Measurements from ENCODE around the gene INPP4B. TPM values are rescaled to one million over a fixed set of nuclear protein-coding genes. Genes with fewer than 3 reads are reported as not detected.

Gene INPP4B
- total RNA-seq, 1 donor from 2014 or later: 10.9 TPM

DNA sequence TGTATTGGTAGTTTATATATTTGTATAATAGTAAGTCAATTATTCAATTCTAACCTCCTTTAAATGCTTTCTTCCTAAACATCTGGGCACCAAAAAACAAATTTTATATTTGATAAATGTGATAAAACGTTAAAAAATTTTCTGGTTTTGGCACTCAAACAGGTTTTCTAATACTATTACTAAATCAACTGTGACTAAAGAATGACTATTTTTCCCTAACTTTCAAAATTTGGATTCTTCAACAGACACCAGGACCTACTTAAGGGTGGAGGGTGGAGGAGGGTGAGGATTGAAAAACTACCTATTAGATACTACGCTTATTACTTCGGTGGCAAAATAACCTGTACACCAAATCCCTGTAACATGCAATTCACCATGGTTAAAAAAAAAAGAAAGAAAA is 654.2 kb downstream of the INPP4B start:
- Histone ChIP-seq H3K4me3 (ENCODE audit: low read depth, low read length) (no peak overlapping the region), H3K27me3 (ENCODE audit: control insufficient read depth, insufficient read depth, low read length) (no peaks in the 10 kb centered on the region), H3K36me3 (ENCODE audit: control insufficient read depth, insufficient read depth, low read length) (no peaks in the 10 kb centered on the region)
- no peak for DNase-seq (ENCODE audit: low read depth)
- no peak for TF ChIP-seq CTCF (IDR thresholded peaks at IDR 0.05; ENCODE audit: insufficient read depth, low read length, poor library complexity, severe bottlenecking)

- Histone ChIP-seq H3K4me3 (ENCODE audit: low read depth, low read length) (no peak overlapping the region), H3K27me3 (ENCODE audit: control insufficient read depth, insufficient read depth, low read length) (no peaks in the 10 kb centered on the region), H3K36me3 (ENCODE audit: control insufficient read depth, insufficient read depth, low read length) (no peaks in the 10 kb centered on the region)
- no peak for DNase-seq (ENCODE audit: low read depth)
- no peak for TF ChIP-seq CTCF (IDR thresholded peaks at IDR 0.05; ENCODE audit: insufficient read depth, low read length, poor library complexity, severe bottlenecking)
Observed at GRCh38 chr4:142181021-142181420, 665.1 kb downstream of the INPP4B start.

- TF ChIP-seq CTCF (IDR thresholded peaks at IDR 0.05; ENCODE audit: insufficient read depth, low read length, poor library complexity, severe bottlenecking): no peak
Observed at GRCh38 chr4:142169216-142169615, 676.9 kb downstream of the INPP4B start.

GRCh38 chr4:142168181-142168580 is 677.9 kb downstream of the INPP4B start:
- no peak for TF ChIP-seq CTCF (IDR thresholded peaks at IDR 0.05; ENCODE audit: insufficient read depth, low read length, poor library complexity, severe bottlenecking)
- no peak overlapping the region for H3K4me3 ChIP-seq (ENCODE audit: low read depth, low read length)
- no peaks in the 10 kb centered on the region for H3K36me3 ChIP-seq (ENCODE audit: control insufficient read depth, insufficient read depth, low read length)
- no peaks in the 10 kb centered on the region for H3K27me3 ChIP-seq (ENCODE audit: control insufficient read depth, insufficient read depth, low read length)
- no peak for DNase-seq (ENCODE audit: low read depth)

More at GRCh38 chr4:142169216-142169615, 676.9 kb downstream of the INPP4B start:
- no peak for DNase-seq (ENCODE audit: low read depth)
- no peak overlapping the region for H3K4me3 ChIP-seq (ENCODE audit: low read depth, low read length)
- H3K27me3 ChIP-seq (ENCODE audit: control insufficient read depth, insufficient read depth, low read length): no peaks in the 10 kb centered on the region
- no peaks in the 10 kb centered on the region for H3K36me3 ChIP-seq (ENCODE audit: control insufficient read depth, insufficient read depth, low read length)

GRCh38 chr4:142164767-142165500 is 681.2 kb downstream of the INPP4B start:
- Histone ChIP-seq H3K27me3 (ENCODE audit: control insufficient read depth, insufficient read depth, low read length) (no peaks in the 10 kb centered on the region), H3K36me3 (ENCODE audit: control insufficient read depth, insufficient read depth, low read length) (no peaks in the 10 kb centered on the region), H3K4me3 (ENCODE audit: low read depth, low read length) (no peak overlapping the region)
- no peak for TF ChIP-seq CTCF (IDR thresholded peaks at IDR 0.05; ENCODE audit: insufficient read depth, low read length, poor library complexity, severe bottlenecking)
- no peak for DNase-seq (ENCODE audit: low read depth)

GRCh38 chr4:142161086-142161485 is 685.0 kb downstream of the INPP4B start:
- DNase-seq (ENCODE audit: low read depth): no peak
- Histone ChIP-seq H3K27me3 (ENCODE audit: control insufficient read depth, insufficient read depth, low read length) (no peaks in the 10 kb centered on the region), H3K36me3 (ENCODE audit: control insufficient read depth, insufficient read depth, low read length) (no peaks in the 10 kb centered on the region), H3K4me3 (ENCODE audit: low read depth, low read length) (no peak overlapping the region)
- no peak for TF ChIP-seq CTCF (IDR thresholded peaks at IDR 0.05; ENCODE audit: insufficient read depth, low read length, poor library complexity, severe bottlenecking)
